Sciatic nerve (tissue), 2 donors: Measurements from ENCODE around the gene CACNA1C. TPM values are rescaled to one million over a fixed set of nuclear protein-coding genes. Genes with fewer than 3 reads are reported as not detected.
A peak's percentile ranks its signal among the peaks of the same experiment; 100 is the strongest.

ENCODE experiments used
- ATAC-seq: fragments of 200-7000 bp; cut with Tn5 transposase; one replicate; pipeline ENCODE4 v1.9.1; 2020; ENCODE audit warnings: mild to moderate bottlenecking, moderate library complexity
- DNase-seq: peaks from one replicate; pipeline ENCODE4 v3.0.0-alpha.2; 2020; ENCODE audit warnings: low spot score
- intact Hi-C: fragments of 100-400 bp; cut with DNase I; formaldehyde crosslinking; loops from one replicate; pipeline ENCODE4 v1.14.2; 2022
- total RNA-seq: library from RNA; stranded (reverse); fragmentation: NEBNext Ultra II Directional; extraction: Animal tissue kit (Norgen Biotek cat#: 25700); gene quantifications from one replicate; pipeline ENCODE4 v1.2.1, GENCODE V29; 2021
- donor health status: DM: no; HTN: no; CAD: no.
- donor health status: DM: no; HTN: no; CAD: no.

CACNA1C gene
- total RNA-seq, 1 donor from 2014 or later, result 9.0 TPM

DNA sequence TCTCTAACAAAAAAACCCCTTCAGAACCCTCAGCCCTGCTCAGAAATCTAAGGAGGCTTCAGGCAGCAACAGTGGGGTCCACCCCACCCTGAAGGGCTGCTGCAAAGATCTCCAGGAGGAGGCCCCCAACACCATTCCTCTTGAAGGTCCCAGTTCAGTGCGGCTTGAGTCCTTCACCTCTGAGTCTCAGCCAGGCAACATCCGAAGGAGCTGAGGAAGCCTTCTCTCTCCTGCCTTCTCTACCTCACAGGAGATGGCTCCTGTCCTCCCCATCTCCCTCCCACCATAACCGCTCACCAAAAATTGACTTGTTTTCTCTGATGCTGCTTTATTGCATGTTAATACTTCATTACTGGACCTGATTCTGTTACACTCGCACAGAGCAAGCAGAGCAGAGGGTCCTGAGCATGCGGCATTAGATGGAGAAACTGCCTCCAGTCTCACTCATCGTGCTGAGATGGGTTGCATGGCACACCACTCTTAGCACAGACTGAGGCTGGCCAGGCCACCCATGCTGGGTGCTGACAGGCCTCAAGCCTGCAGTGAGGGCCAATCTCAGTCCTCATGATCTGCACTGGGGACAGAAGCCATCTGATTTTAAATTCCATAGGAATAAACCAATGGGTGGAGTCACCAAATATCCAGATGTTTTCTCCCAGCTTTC lies 224.8 kb downstream of the CACNA1C start:
- intact Hi-C loops, result no loop called here

DNA sequence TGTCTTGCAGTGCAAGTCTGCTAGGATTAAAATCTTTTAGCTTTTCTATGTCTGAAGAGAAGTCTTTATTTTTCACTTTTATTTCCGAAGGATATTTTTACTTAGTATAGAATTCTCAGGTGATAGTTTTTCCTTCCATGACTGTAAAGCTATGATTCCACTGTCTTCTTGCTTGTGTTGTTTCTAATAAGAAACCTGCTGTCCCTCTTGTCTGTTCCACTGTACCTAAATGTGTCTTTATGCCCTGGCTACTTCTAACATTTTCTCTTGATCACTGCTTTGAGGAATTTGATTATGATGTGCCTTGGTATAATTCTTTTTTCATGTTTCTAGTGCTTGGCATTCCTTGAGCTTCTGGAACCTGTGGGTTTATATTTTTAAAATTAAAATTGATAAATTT lies 228.7 kb downstream of the CACNA1C start:
- intact Hi-C loops, result no loop called here

More for the DNA sequence above, 224.8 kb downstream of the CACNA1C start:
- DNase-seq (no peak), ATAC-seq (no peak)

DNA sequence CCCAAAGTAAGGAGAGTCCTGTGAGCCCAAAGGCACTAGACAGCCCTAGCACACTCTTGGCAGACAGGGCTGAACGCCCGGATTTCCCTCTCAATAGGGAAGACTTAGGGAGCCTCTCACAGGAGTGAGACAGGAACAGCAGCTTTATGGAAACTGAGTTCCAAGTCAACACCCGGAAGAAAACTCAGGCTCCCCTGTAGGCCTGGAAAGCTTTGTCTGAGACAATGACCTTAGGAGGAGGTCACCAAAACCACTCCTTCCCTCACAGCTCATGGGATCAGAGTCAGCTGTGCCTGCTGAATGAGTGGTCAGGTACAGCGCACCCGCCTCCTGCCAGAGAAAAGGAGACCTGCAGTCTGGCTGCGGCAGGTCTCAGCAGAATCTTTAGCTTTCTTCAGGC lies 229.5 kb downstream of the CACNA1C start:
- ATAC-seq, result no peak
- no peak for DNase-seq
- intact Hi-C loops, result no loop called here

More for the DNA sequence above, 228.7 kb downstream of the CACNA1C start:
- ATAC-seq (no peak), DNase-seq (no peak)

DNA sequence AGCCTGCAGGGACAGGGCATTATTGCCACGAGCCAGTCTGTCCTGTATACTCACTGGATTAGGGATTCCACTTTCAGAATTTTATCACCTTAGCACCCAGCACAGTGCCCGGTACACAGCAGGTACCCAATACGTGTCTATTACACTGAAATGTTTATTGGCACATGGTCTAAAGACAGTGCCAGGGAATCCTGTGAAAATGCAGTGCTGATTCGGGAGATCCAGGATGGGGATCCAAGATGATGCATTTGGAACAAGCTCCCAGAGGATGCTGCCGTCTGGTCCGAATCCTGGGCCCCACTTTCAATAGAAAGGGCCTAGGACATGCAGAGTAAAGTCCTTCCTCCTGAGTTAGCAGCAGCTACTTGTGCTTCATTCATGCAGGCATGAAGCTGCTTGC lies 230.7 kb downstream of the CACNA1C start:
- intact Hi-C loops, result no loop called here
- DNase-seq (no peak), ATAC-seq (no peak)

DNA sequence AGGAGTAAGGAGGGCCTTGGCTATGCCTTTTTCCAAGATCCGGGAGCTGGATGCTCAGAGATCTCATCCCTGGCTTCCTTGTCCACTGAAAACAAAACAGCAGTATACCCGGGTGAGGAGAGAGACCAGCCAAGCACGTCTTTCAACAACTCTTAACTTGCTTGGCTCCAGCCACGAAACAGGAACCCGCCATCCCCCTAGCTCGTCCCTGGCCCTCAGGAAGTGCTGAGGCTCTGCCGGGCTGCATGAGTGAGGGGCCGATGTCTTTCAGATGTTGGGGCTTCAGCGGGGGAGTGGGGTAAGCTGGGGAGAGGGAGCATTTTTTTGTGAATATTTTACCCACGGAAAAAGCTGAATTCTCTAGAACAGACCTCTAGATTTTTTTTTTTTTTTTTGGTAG lies 231.1 kb downstream of the CACNA1C start:
- peak; percentile 69 for DNase-seq
- intact Hi-C loops, result no loop called here
- peak; percentile 75 for ATAC-seq

DNA sequence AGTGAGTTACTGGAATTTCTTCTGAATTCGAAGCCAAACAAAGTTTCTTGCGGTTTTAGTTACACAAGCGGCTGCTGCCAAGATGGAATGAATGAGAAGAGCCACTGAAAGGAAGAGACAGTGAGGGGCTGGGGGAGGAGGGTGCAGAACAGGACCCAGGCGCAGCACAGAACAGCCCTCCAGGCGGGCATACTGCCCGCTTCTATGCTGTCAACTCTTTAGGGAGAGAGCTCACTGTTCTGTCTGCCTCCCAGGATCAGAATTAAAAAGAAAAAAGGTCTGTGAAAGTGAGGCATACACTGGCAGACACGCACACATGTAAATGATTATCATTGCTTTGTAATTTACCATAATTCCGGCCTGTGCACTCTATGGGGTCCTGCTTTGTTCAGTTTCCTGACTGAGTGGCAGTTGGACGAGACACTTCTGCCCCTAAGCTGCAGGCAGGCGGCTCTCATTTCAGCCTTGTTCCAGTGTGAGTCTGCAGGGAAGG lies 231.6 kb downstream of the CACNA1C start:
- DNase-seq (no peak), ATAC-seq (peak; percentile 68)
- intact Hi-C loops, result no loop called here

DNA sequence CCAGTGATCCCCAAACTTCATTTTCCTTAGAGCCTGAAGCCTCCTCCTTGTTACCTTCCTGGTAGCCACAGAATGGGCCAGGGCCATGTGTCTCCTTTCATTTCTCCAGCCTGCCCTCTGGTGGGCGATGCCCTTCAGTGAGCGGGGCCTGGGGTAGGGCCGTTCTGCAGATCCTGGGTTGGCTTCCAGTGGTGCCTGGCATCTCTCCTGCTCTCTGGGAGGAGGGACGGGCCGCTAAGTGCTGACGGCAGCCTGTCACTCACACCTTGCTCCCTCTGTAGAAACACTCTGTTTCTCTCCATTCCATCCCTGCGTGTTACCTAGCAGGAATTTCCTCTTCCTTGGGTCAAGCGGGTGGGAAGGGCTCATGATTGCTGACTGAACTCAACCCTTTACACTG lies 232.1 kb downstream of the CACNA1C start:
- intact Hi-C loops, result no loop called here
- ATAC-seq, result peak; percentile 84
- peak; percentile 85 for DNase-seq

DNA sequence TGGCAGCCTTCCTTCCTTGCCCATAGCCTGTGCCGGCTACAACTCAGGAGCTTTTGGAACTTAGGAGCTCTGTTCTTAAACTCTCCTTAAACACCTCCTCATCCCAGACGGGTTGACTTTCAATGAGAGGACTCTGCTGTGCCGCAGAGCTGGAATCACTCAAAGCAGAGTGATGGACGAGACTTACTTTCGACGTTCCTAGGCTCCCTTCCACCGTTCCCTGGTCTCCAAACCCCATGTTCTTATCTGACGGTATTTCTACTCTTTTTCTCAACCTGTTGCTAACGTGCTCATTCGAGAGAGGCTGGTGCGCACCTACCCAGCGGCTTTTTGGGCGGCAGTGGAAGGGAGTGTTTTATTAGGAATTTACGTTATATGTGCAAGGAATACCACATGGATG lies 232.7 kb downstream of the CACNA1C start:
- intact Hi-C loops, result no loop called here
- DNase-seq (no peak), ATAC-seq (no peak)

DNA sequence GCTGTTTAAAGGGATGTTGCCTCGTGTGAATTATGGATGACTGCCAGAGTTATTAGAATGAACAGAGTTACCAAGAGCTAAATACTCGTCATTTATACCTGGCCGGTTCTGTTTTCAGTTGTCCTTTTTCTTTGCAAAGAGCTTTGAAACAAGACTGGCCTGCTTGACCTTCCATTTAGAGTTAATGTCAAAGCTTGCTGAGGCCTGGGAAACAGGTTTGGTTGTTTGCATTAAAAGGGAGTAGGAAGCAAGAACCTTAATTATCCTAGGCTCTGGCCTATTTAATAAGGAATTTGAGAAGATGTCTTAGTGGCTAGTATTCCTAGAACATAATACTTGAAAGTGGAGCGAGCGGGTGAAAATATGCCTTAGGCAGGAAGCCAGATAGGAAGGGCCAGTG lies 233.3 kb downstream of the CACNA1C start:
- DNase-seq (no peak), ATAC-seq (no peak)
- intact Hi-C loops, result no loop called here

DNA sequence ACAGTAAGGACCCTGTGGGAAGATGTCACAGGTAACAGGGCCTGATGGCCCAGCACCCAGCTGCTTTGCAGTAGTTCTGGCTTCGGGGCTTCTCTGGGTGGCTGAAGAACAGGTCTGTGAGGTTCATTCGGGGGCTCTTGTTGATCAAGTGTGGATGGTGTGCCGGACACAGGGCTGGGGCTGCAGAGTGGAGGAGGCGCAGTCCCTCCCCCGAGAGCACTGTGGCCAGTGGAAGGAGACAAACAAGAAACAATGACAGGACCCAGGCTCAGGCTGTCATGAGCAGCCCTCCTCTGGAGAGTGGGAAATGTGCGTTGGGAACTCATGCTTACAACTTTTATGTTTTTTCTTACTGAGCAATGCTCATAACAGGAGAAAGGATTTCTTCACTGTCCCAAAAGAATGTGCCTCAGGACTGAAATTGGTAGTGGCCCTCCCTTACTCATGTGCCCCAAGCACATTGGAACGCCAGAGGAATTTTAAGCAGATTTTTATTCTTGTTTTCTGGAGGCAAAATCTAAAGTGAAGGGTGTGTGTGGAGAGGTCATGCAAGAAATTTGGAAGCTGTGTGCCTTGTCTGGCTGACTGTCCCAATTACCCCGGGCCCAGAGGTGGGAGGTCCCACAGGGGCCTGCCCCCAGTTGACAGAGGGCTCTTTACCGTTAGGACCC lies 233.8 kb downstream of the CACNA1C start:
- intact Hi-C loops, result no loop called here
- DNase-seq (no peak), ATAC-seq (peak; percentile 25)

DNA sequence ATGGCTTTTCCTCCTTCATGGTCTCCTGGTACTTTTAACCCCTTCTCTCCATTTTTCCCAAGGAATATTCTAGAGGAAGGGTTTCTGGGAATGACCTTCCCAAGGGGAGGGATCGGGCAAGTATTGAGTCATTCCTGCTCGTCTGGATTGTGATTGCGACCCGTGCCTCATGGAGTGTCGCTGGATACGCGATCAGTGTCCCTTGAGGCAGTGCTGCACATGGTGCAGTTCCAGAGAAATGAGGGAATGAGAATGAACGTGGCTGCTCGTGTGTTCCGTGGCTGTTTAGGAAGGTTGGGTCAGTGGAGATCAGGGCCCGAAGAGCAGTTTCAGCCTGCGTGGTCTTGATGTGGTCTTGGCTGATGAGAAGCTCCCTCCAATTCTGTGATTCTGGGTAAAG lies 234.4 kb downstream of the CACNA1C start:
- ATAC-seq (peak; percentile 22), DNase-seq (no peak)
- intact Hi-C loops, result no loop called here

DNA sequence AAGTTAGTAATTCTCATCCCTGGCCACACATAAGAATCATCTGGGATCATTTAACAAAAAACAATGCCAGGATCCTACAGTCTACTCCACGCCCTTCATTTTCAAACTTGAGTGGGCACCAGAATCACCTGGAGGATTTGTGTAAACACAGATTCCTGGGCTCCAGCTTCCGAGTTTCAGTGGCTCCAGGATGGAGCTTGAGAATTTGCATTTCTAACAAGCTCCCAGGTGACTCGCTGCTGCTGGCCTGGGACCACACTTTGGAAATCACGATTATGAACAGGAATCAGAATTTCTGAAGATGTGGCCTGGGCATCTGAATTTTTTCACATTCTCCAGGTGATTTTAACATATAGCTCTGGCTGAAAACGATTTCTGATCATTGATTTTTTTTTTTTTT lies 234.8 kb downstream of the CACNA1C start:
- ATAC-seq (no peak), DNase-seq (no peak)
- intact Hi-C loops, result no loop called here

DNA sequence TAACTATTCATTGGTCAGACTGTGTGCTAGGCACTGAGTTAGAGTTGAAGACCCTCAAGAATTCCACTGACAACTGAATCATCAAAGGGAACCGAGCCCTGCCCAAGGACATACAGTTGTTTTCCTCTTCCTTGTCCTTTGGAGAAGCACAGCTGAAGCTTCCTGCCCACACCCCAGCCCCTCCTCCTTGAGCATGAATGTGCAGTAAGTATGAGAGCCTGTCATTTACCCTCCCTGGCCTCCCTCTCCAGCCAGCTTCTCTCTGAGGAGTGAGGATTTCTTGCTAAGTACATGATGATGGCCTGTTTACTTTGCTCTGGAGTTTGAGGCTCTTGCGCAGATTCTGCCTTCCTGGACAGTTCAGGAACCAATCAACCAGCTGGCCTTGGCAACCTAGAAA lies 235.2 kb downstream of the CACNA1C start:
- ATAC-seq, result no peak
- intact Hi-C loops, result no loop called here
- DNase-seq, result no peak

DNA sequence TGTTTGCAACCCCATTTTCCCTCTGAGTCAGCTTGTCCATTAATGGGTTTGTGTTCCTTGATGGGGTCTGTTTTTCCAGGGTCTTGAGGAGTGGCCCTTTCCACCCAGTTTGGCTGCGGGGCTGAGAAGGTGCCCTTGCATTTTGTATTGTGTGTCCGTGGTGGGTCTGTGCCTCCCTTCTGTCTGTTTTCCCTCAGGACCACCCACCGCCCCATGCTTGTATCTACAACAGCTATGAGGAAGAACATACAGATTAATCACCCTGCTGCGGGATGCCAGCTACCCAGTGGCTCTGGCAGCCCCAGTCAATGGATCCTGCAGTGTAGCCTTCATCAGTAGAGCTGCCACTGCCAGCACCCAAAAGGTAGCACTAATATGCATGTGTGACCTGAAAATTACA lies 235.7 kb downstream of the CACNA1C start:
- intact Hi-C loops, result no loop called here

DNA sequence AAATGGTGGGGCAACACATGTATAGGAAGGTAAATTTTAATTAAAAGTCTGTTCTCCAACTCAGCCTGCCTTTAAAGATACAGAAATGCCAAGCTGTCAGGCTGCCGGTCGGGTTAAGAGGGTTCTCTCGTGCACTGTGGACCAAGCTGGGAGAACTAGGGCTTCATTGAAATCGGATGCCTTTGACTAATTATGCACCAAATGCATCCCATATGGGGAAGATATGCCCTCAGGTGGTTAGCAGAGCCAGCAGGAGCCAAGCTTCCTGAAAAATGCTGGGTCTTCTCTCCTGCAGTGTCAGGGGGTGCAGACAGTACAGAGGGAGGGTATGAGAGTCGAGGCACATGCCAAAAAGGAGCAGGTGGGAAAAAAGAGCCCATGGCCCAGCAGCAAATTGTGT lies 236.1 kb downstream of the CACNA1C start:
- DNase-seq, result no peak

More for the DNA sequence above, 235.7 kb downstream of the CACNA1C start:
- DNase-seq (no peak), ATAC-seq (no peak)

DNA sequence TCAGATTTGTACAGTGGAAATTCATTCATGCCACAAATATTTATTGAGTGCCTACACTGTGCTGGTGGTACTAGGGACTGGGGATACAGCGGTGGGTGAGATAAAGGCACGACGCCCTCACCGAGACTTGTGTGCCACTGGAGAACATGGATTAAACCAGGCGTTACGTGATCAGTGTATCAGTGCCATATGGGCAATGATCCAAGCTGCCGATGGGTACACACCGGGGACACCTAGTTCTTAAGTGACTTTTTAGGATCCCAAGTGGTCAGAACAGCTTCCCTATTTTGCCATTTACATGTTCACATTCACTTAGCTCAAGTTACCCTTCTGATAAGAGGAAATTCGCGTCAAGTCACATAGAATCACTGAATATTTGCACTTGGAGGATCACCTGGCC lies 236.7 kb downstream of the CACNA1C start:
- ATAC-seq, result no peak
- intact Hi-C loops, result no loop called here

More for the DNA sequence above, 236.1 kb downstream of the CACNA1C start:
- no peak for ATAC-seq
- intact Hi-C loops, result no loop called here

DNA sequence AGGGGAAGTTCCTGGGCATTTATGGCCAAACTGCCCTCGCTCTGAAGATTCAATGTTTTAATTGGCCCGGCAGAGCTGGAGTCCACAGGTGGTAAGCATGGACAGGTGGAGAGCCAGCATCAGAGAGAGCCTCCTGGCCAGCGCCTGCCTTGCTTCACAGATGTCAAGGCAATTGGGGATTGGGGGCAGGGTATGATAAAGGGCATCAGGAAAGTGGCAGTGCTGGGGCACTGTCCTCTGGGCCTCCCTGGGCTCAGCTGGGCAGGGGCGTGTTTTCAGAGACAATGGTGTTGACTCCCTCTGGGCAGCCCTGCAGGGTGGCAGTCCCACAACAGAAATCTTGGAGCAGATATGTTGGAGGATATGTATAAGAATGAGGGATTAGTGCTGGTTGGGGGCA lies 237.3 kb downstream of the CACNA1C start:
- DNase-seq, result no peak
- intact Hi-C loops, result no loop called here
- ATAC-seq, result no peak

More for the DNA sequence above, 236.7 kb downstream of the CACNA1C start:
- DNase-seq, result no peak

DNA sequence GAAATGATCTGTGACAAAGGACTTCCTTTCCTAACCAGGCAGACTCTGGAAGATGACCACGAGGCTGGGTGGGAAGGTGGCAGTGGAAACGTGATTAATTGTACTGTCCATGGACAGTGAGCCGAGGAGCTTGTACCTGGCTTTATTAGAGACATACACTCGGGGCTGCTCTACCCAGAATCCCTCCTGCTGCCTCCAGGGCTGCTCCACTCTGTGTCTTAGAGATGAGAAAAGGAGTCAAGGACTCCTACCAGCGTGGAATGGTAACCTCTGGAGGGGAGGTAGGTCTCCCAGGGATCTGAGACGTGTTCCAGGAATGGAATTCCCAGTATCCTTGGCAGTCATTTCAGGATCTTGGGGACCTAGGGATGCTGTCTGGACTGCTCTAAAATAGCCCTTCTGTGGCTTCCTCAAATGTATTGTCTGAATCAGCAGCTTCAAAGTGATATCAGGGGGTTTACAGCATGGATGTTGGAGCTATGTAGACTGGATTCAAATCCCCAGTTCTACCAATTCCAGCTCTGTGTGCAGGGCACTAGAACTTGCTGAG lies 237.8 kb downstream of the CACNA1C start:
- no peak for DNase-seq
- intact Hi-C loops, result no loop called here

DNA sequence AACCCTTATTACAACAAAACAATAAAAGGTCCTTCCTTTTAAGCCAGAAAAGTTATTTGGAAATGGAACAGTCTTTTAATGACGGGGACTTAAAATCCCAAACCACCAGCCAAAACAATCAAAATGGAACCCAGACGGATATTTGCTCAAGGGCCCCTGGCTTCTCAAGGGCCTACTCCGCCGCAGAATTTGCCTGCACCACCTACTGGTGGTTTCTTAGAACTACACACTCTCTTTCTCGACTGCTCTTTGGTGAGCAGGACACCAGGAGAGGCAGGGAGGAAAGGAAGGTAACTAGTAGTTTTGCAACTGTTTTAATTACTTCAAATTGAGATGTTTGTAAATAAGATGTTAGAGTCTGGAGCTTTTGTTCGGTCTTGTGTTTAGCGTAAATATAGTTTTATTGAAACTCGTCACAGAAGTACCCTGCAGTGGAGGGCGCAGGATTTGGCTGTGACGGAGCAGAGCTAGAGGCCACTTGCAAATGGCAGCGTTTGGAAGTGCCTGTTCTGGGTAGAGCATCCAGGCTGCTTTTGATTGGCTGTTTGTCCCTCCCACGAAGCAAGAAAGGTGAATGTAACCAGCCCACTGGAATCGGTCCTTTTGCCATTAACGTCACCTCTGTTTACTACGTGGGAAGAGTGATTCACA lies 238.5 kb downstream of the CACNA1C start:
- intact Hi-C loops, result no loop called here
- DNase-seq (no peak), ATAC-seq (no peak)

More for the DNA sequence above, 237.8 kb downstream of the CACNA1C start:
- ATAC-seq, result no peak

DNA sequence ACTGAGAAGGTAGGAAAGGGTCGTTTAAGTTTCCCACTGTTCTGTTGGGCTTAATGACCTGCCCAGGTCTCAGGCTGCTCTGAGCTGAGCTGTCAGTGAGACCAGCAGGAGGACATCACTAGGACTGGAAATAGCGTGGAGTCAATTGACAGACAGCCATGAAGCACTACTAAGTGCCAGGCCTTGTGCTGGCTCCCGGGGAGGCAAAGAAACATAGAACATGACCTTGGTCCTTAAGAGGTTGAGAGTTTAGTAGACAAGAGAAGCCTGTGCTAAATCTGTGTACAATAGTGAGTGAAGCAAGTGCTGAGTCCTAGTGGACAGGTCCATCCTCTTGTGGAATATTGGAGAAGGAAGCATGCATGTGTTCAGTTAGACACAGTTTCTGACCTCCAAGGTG lies 239.2 kb downstream of the CACNA1C start:
- DNase-seq, result no peak
- no peak for ATAC-seq
- intact Hi-C loops, result no loop called here
